HepG2 (cell line): Measurements from ENCODE around the gene PLA2G2E. TPM values are rescaled to one million over a fixed set of nuclear protein-coding genes. Genes with fewer than 3 reads are reported as not detected.

Experiments
- ELF4 ChIP-seq: sonication (generic); formaldehyde crosslinking; IDR thresholded peaks from 2 replicates; pipeline ENCODE4 v1.5.0; 2020; ENCODE audit warnings: missing genetic modification reagents, mild to moderate bottlenecking, moderate library complexity, borderline replicate concordance
- FOSL2 ChIP-seq: sonication (generic); formaldehyde crosslinking; IDR thresholded peaks from 2 replicates; pipeline ENCODE4 v1.4.0; 2020; ENCODE audit warnings: missing genetic modification reagents
- HES4 ChIP-seq: sonication (generic); formaldehyde crosslinking; IDR thresholded peaks from 2 replicates; pipeline ENCODE4 v1.9.0; 2021; ENCODE audit warnings: mild to moderate bottlenecking, missing genetic modification reagents, borderline replicate concordance
- HOXD1 ChIP-seq: sonication (generic); formaldehyde crosslinking; IDR thresholded peaks from 2 replicates; pipeline ENCODE4 v1.5.0; 2020; ENCODE audit warnings: missing genetic modification reagents
- KDM4B ChIP-seq: sonication (generic); formaldehyde crosslinking; IDR thresholded peaks from 2 replicates; pipeline ENCODE4 v1.4.0; 2020; ENCODE audit warnings: missing genetic modification reagents
- MIER3 ChIP-seq: IDR thresholded peaks from 2 replicates; pipeline ENCODE4 v1.6.1; 2016; ENCODE audit warnings: missing compliant biosample characterization, borderline replicate concordance
- MTA1 ChIP-seq: sonication (generic); formaldehyde crosslinking; IDR thresholded peaks from 2 replicates; pipeline ENCODE4 v1.4.0; 2020; ENCODE audit warnings: missing genetic modification reagents, mild to moderate bottlenecking, borderline replicate concordance
- NFYB ChIP-seq: sonication (generic); formaldehyde crosslinking; IDR thresholded peaks from 2 replicates; pipeline ENCODE4 v1.4.0; 2020; ENCODE audit warnings: missing genetic modification reagents
- NPAS2 ChIP-seq: sonication (generic); formaldehyde crosslinking; IDR thresholded peaks from 2 replicates; pipeline ENCODE4 v1.8.0; 2022; ENCODE audit warnings: mild to moderate bottlenecking, missing genetic modification reagents, borderline replicate concordance
- TGIF2 ChIP-seq: IDR thresholded peaks from 2 replicates; pipeline ENCODE4 v1.6.1; 2016; ENCODE audit warnings: control low read depth, missing compliant biosample characterization
- ZBTB7A ChIP-seq: sonication (generic); formaldehyde crosslinking; IDR thresholded peaks from 2 replicates; pipeline ENCODE4 v1.8.0; 2022; ENCODE audit warnings: mild to moderate bottlenecking, missing genetic modification reagents
- ZFAT ChIP-seq: sonication (generic); formaldehyde crosslinking; conservative IDR thresholded peaks from 2 replicates; pipeline ENCODE4 v1.8.1; 2023; ENCODE audit warnings: missing genetic modification reagents, inconsistent platforms
- ZKSCAN8 ChIP-seq: IDR thresholded peaks from 2 replicates; pipeline ENCODE4 v1.6.1; 2016; ENCODE audit warnings: borderline replicate concordance, missing genetic modification reagents, missing compliant biosample characterization
- ZNF30 ChIP-seq: sonication (generic); formaldehyde crosslinking; IDR thresholded peaks from 2 replicates; pipeline ENCODE4 v1.5.0; 2020; ENCODE audit warnings: mild to moderate bottlenecking, missing genetic modification reagents
- ZNF331 ChIP-seq: sonication (generic); formaldehyde crosslinking; IDR thresholded peaks from 2 replicates; pipeline ENCODE4 v1.4.0; 2020; ENCODE audit warnings: missing genetic modification reagents
- ZNF574 ChIP-seq: sonication (generic); formaldehyde crosslinking; IDR thresholded peaks from 2 replicates; pipeline ENCODE4 v1.4.0; 2020; ENCODE audit warnings: missing genetic modification reagents
- ZNF589 ChIP-seq: sonication (generic); formaldehyde crosslinking; conservative IDR thresholded peaks from 2 replicates; pipeline ENCODE4 v1.8.0; 2022; ENCODE audit warnings: mild to moderate bottlenecking, moderate library complexity, missing genetic modification reagents
- ZNF674 ChIP-seq: sonication (generic); formaldehyde crosslinking; IDR thresholded peaks from 2 replicates; pipeline ENCODE4 v1.5.0; 2020; ENCODE audit warnings: low read depth, mild to moderate bottlenecking, missing genetic modification reagents
- ZNF773 ChIP-seq: sonication (generic); formaldehyde crosslinking; IDR thresholded peaks from 2 replicates; pipeline ENCODE4 v1.4.0; 2020; ENCODE audit warnings: missing genetic modification reagents, borderline replicate concordance
- ZNF891 ChIP-seq: sonication (generic); formaldehyde crosslinking; IDR thresholded peaks from 2 replicates; pipeline ENCODE4 v1.5.0; 2020; ENCODE audit warnings: mild to moderate bottlenecking, missing genetic modification reagents
- polyA plus RNA-seq, 8 experiments: library from polyadenylated mRNA; depleted of rRNA in 3 of 8; stranded (reverse) in 7 of 8; unstranded in 1 of 8; fragments of >200 nt; fragmentation: Illumina TruSeq in 4 of 8; extraction: Trizol in 4 of 8; gene quantifications; 2 replicates each; pipeline versions ENCODE4 v1.2.1 to v1.2.3, GENCODE V29; 2011 to 2016; ENCODE audit warnings: low read depth in 4 of 8, missing spikeins in 1 of 8, mixed read lengths in 1 of 8; ENCODE audit not compliant: insufficient read depth in 1 of 8
- total RNA-seq, 5 experiments: library from RNA; depleted of rRNA; stranded (reverse); fragments of >200 nt; fragmentation: Illumina TruSeq; extraction: Trizol; gene quantifications; 2 replicates each; pipeline ENCODE4 v1.2.3, GENCODE V29; 2016; ENCODE audit warnings: low read depth in 1 of 5
- TF ChIP-seq, protein P1 (sequence below): IDR thresholded peaks from 2 replicates; pipeline ENCODE4 v1.6.1; 2016; ENCODE audit warnings: low read depth, borderline replicate concordance
- TF ChIP-seq, protein P2 (sequence below): sonication (generic); formaldehyde crosslinking; IDR thresholded peaks from 2 replicates; pipeline ENCODE4 v1.4.0; 2020; ENCODE audit warnings: missing genetic modification reagents
- TF ChIP-seq, protein P3 (sequence below): sonication (generic); formaldehyde crosslinking; IDR thresholded peaks from 2 replicates; pipeline ENCODE4 v1.4.0; 2020; ENCODE audit warnings: missing genetic modification reagents

Gene PLA2G2E
- total and polyA plus RNA-seq, 2 of the 13 experiments (the other 11 are each of a cell fraction or from before 2014, with no cell fraction given) = not detected

DNA sequence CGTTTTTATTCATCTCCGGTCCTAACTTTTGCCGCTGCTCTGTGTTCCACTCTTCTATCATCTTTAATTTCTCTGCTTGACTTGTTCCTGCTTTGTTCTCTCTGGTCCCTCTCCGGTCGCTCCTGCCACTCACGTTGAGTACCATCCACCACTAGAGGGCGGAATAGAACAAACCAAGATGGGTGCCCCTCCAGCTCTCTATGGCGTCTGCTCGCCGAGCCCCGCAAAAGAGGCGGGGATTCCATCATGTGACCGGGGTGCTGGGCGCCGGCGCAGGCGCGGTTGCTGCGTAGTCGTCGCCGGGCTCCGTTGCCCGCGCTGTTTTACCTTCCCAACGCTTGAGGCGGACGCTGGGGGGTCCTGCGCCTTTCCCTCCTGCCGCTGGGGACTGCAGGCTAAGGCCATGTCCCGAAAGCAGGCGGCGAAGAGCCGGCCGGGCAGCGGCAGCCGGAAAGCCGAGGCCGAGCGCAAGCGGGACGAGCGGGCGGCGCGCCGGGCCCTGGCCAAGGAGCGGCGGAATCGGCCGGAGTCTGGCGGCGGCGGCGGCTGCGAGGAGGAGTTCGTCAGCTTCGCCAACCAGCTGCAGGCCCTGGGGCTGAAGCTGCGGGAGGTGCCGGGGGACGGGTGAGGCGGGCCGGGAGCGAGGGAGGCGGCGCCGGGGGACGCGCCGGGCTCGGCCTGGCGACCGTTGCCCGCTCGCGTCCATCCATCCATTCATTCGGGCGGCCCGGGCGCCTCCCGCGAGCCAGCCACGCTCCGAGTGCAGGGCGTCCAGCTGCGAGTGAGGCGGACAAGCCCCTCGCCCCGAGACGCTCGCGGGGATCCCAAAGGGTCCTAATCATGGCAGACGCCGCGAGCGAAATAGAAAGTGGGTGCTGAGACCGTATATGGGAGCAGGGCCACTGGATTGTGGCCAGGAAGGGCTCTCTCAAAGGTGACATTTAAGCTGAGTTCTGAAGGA is 41.0 kb downstream of the PLA2G2E start, which contains the start of gene OTUD3 (continued):
- TF ChIP-seq, protein P1, sequence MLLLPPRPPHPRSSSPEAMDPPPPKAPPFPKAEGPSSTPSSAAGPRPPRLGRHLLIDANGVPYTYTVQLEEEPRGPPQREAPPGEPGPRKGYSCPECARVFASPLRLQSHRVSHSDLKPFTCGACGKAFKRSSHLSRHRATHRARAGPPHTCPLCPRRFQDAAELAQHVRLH (CRISPR knock-in tag) = peak; percentile 61; the same call in 1 of the 2 replicates
- TF ChIP-seq MTA1 (CRISPR knock-in tag) (peak; percentile 65; the same call in 1 of the 2 replicates), MIER3 (peak; percentile 84), TGIF2 (CRISPR knock-in tag) (peak; percentile 34; the same call in 1 of the 2 replicates), ZNF589 (CRISPR knock-in tag) (no peak), HOXD1 (CRISPR knock-in tag) (no peak), ZNF773 (CRISPR knock-in tag) (no peak; the same call in 1 of the 2 replicates), FOSL2 (CRISPR knock-in tag) (peak; percentile 56), ZKSCAN8 (0 out of 2 replicates have a peak, but pooled peaks have one; percentile 68), ZNF674 (0 out of 2 replicates have a peak, but pooled peaks have one; percentile 44), ZFAT (CRISPR knock-in tag) (no peak), ZNF574 (peak; percentile 98), NFYB (CRISPR knock-in tag) (peak; percentile 38; the same call in 1 of the 2 replicates), ZNF30 (peak; percentile 4; the same call in 1 of the 2 replicates), ZNF891 (peak; percentile 86), KDM4B (peak; percentile 88), ZBTB7A (CRISPR knock-in tag) (peak; percentile 77; the same call in 1 of the 2 replicates), HES4 (peak; percentile 82), ZNF331 (CRISPR knock-in tag) (0 out of 2 replicates have a peak, but pooled peaks have one; percentile 19), NPAS2 (no peak), ELF4 (CRISPR knock-in tag) (no peak)
- TF ChIP-seq, protein P2, sequence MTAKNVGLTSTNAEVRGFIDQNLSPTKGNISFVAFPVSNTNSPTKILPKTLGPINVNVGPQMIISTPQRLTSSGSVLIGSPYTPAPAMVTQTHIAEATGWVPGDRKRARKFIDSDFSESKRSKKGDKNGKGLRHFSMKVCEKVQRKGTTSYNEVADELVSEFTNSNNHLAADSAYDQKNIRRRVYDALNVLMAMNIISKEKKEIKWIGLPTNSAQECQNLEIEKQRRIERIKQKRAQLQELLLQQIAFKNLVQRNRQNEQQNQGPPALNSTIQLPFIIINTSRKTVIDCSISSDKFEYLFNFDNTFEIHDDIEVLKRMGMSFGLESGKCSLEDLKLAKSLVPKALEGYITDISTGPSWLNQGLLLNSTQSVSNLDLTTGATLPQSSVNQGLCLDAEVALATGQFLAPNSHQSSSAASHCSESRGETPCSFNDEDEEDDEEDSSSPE (CRISPR knock-in tag) = peak; percentile 89
- TF ChIP-seq, protein P3, sequence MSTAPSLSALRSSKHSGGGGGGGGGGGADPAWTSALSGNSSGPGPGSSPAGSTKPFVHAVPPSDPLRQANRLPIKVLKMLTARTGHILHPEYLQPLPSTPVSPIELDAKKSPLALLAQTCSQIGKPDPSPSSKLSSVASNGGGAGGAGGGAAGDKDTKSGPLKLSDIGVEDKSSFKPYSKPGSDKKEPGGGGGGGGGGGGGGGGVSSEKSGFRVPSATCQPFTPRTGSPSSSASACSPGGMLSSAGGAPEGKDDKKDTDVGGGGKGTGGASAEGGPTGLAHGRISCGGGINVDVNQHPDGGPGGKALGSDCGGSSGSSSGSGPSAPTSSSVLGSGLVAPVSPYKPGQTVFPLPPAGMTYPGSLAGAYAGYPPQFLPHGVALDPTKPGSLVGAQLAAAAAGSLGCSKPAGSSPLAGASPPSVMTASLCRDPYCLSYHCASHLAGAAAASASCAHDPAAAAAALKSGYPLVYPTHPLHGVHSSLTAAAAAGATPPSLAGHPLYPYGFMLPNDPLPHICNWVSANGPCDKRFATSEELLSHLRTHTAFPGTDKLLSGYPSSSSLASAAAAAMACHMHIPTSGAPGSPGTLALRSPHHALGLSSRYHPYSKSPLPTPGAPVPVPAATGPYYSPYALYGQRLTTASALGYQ = peak; percentile 21; the same call in 1 of the 2 replicates
